Mucosa of descending colon (tissue), 3 donors: ENCODE results near the gene LRRC8E. TPM values are rescaled to one million over a fixed set of nuclear protein-coding genes. Genes with fewer than 3 reads are reported as not detected.

Source experiments
- ATAC-seq: fragments of 200-7000 bp; cut with Tn5 transposase; one replicate; pipeline ENCODE4 v1.9.1; 2020; ENCODE audit warnings: mild to moderate bottlenecking, moderate library complexity
- DNase-seq, 3 donors: peaks; one replicate each; pipeline ENCODE4 v3.0.0-alpha.2; 2020
- H3K36me3 ChIP-seq: fragments of 200-600 bp; one replicate; pipeline ENCODE4 v1.8.0; 2021; ENCODE audit warnings: low read depth, mild to moderate bottlenecking
- H3K4me1 ChIP-seq: fragments of 200-600 bp; one replicate; pipeline ENCODE4 v1.8.0; 2021; ENCODE audit warnings: low read depth, mild to moderate bottlenecking
- H3K4me3 ChIP-seq: fragments of 200-600 bp; one replicate; pipeline ENCODE4 v1.8.0; 2021; ENCODE audit warnings: mild to moderate bottlenecking
- H3K9me3 ChIP-seq: fragments of 200-600 bp; one replicate; pipeline ENCODE4 v1.8.0; 2021; ENCODE audit warnings: mild to moderate bottlenecking
- intact Hi-C, 2 donors: fragments of 100-400 bp; cut with DNase I in 1 of 2; cut with micrococcal nuclease in 1 of 2; formaldehyde crosslinking; loops; one replicate each; pipeline versions ENCODE4 v1.11.0 to v1.11.1; 2022; cut with DNase I, micrococcal nuclease
- total RNA-seq, 3 donors: library from RNA; stranded (reverse); fragmentation: NEBNext Ultra II Directional in 2 of 3; extraction: Animal tissue kit (Norgen Biotek cat#: 25700) in 2 of 3; gene quantifications; one replicate each; pipeline versions ENCODE4 v1.2.1 to v1.2.4, GENCODE V29; 2021 to 2023
- TF ChIP-seq, protein P1 (sequence below): fragments of 200-600 bp; IDR thresholded peaks from one replicate; pipeline ENCODE4 v1.8.0; 2022; ENCODE audit warnings: antibody characterized with exemption, mild to moderate bottlenecking
- donor health status: DM: no; HTN: no; CAD: no; lungs with moderate emphysema.
- donor health status: DM: no; HTN: no; CAD: no.
- donor health status: DM: no; HTN: yes; CAD: no.

LRRC8E gene
- total RNA-seq, 3 donors from 2014 or later = 0.32 to 1.5 (median 1.3) TPM

DNA sequence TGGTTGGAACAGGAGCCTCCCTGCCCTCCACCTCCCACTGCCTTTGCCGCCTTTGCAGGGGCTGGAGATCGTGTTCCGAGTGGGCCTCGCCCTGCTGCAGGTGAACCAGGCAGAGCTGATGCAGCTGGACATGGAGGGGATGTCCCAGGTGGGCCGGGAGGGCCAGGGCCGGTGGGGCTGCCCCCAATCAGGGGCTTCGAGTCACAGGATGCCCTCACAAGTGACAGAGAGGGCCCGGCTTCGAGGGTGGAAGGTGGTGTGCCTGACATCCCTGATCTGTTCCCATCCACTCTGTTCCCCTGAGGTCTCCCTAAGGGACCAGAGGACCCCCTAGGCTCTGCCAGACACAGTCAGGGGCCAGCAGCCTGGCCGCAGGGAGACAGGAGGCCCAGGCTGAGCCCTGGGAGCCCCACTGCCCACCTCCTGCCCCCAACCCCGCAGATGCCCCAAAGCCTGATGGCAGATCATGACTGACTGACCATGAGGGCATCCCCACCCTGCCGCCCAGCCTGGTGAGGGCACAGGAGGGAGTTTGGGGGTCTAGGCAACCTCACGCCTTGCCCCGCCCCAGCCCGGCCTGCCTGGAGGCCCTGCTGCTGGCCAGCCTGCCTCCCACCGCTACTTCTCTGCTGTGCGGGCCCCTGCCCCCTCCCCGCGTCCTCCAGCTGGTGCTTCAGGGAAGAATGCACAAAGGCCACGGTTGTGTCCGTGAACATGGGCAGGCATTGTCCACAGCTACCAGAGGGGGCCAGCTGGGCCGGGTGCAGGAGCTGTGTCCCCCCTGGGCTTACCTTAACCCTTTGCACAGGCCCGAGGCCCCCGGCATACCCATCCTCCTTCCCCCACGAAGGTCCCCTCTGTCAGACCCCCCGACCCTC is 36.4 kb upstream of the LRRC8E start:
- ATAC-seq (no peak), DNase-seq (peak in 1 of 3 donors; percentile 46)
- intact Hi-C loops = loop anchor here in 1 of 2 donors (10.0 kb wide), 1 partner anchor 53 kb away; the partner anchor contains the start of gene MAP2K7
- Histone ChIP-seq H3K9me3 (no peaks in the 10 kb centered on the region), H3K4me1 (peaks cover 11% of the 10 kb centered on the region), H3K36me3 (no peaks in the 10 kb centered on the region), H3K4me3 (no peak overlapping the region)
- TF ChIP-seq, protein P1, sequence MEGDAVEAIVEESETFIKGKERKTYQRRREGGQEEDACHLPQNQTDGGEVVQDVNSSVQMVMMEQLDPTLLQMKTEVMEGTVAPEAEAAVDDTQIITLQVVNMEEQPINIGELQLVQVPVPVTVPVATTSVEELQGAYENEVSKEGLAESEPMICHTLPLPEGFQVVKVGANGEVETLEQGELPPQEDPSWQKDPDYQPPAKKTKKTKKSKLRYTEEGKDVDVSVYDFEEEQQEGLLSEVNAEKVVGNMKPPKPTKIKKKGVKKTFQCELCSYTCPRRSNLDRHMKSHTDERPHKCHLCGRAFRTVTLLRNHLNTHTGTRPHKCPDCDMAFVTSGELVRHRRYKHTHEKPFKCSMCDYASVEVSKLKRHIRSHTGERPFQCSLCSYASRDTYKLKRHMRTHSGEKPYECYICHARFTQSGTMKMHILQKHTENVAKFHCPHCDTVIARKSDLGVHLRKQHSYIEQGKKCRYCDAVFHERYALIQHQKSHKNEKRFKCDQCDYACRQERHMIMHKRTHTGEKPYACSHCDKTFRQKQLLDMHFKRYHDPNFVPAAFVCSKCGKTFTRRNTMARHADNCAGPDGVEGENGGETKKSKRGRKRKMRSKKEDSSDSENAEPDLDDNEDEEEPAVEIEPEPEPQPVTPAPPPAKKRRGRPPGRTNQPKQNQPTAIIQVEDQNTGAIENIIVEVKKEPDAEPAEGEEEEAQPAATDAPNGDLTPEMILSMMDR = no peak

DNA sequence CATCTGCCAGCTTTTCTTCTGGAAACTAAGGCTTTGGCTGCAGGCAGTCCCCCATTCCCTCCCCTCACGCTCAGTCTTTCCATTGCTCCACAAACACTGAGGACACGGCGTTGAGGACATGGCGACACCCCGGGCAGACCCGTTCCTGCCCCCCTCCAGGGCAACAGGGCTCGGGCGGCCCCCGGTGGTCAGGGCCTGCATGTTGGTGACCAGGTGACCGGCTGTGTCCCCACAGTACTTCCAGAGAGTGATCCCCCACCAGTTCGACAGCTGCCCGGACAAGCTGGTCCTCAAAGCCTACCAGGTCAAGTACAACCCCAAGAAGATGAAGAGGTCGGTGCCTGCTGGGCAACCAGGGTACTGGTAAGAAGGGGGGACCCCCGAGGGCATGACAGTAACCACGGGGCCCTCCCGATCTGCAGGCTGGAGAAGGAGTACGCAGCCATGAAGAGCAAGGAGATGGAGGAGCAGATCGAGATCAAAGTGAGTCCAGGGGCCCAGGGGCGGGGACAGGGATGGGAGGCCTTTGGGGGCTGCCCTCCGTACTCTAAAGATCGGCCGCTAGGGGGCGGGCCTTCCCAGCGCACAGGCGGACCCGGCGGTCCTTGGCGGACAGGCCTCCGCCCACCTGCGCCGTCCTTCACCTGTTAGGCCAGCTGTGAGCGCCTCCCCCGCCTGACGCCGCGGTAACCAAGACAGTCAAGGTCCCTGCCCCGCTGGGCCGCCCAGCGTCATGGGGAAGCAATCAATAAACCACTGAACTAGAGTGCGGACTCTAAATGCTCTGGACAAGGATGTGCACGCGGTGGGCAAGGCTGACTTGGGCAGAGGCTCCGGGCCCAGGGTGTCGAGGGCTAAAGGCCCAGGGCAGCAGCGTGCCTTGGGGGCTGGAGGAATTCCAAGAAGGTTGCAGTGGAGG is 35.2 kb upstream of the LRRC8E start:
- intact Hi-C loops = loop anchor here in 1 of 2 donors (10.0 kb wide), 1 partner anchor 52 kb away; the partner anchor contains the start of gene MAP2K7
- Histone ChIP-seq H3K36me3 (no peaks in the 10 kb centered on the region), H3K4me3 (no peak overlapping the region), H3K9me3 (no peaks in the 10 kb centered on the region), H3K4me1 (peaks cover 11% of the 10 kb centered on the region)
- TF ChIP-seq, protein P1 = peak; percentile 58
- ATAC-seq (peak; percentile 94), DNase-seq (peak; percentile 88 to 90 (median 89))

DNA sequence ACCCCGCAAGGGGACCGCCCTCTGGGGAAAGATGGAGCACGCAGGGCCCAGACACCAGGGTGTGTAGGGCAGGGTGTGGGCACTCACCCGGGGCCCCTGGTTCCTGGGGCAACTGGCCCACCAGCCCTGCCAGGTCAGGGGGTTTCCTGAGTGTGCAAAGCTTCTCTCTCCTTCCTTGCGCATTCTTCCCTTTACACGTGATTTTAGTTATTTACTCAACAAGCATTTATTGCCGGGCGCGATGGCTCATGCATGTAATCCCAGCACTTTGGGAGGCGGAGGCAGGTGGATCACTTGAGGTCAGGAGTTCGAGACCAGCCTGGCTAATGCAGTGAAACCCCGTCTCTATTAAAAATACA is 34.6 kb upstream of the LRRC8E start:
- peak; percentile 21 for ATAC-seq
- H3K9me3 ChIP-seq = no peaks in the 10 kb centered on the region
- TF ChIP-seq, protein P1 = no peak
- DNase-seq = peak in 1 of 3 donors; percentile 48
- no peak overlapping the region for H3K4me3 ChIP-seq
- peaks cover 11% of the 10 kb centered on the region for H3K4me1 ChIP-seq
- no peaks in the 10 kb centered on the region for H3K36me3 ChIP-seq
- intact Hi-C loops = loop anchor here in 1 of 2 donors (10.0 kb wide), 1 partner anchor 51 kb away; the partner anchor contains the start of gene MAP2K7

DNA sequence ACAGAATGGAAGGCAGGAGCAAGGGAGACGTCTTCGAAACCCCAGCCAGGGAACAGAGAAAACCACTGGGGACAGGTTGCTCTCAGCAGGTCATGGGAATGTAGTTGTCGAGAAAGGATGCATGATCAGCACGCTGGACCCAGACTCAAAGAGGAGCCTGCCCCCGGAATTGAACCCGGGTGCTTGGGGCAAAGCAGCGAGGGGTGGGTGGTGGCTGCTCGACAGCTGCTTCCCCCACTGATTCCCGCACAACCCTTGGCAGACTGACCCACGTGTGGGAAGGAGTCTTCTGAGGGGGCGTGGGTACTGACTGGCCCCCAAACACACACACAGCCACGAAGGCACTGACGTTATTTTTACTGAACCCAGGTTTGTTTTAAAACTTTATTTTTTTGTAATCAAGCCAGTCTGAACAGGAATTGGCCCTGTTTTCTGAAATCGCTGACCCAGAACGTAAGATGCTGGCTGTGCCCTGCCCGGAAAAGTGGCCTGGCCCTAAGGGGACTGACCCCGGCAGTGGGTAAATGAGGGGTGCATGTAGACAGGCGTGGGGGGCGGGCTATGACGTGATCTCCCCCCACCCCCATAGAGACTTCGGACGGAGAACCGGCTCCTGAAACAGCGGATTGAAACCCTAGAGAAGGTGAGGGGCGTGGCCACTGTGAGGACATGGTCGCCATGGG is 32.7 kb upstream of the LRRC8E start:
- TF ChIP-seq, protein P1 = no peak
- ATAC-seq = no peak
- Histone ChIP-seq H3K9me3 (no peaks in the 10 kb centered on the region), H3K4me3 (no peak overlapping the region), H3K4me1 (peaks cover 11% of the 10 kb centered on the region), H3K36me3 (no peaks in the 10 kb centered on the region)
- no peak for DNase-seq
- intact Hi-C loops = loop anchor here in 1 of 2 donors (10.0 kb wide), 1 partner anchor 49 kb away; the partner anchor contains the start of gene MAP2K7

DNA sequence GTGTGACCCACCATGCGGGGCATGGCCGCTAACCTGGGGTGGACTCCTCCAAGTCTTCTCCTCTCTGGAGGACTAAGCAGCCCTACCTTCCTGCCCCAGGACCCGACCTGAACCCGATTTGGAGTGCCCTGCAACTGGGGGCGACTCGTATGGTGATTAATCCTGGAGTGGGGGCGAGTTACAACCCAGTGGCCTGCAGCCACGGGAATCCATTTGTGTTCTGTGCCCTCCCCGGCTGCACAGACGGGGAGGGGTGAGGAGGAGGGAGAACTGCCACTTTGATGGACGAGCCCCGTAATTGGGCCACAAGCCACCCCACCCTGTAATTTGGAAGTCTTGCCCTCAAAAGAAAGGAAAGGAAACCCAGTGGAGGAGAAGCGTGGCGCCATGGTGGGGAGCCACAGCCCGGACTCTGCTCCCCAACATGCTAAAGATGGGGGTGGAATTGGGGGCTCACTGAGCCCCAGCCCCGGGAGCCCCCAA is 32.2 kb upstream of the LRRC8E start:
- Histone ChIP-seq H3K4me3 (no peak overlapping the region), H3K4me1 (peaks cover 11% of the 10 kb centered on the region), H3K9me3 (no peaks in the 10 kb centered on the region), H3K36me3 (no peaks in the 10 kb centered on the region)
- TF ChIP-seq, protein P1 = no peak
- intact Hi-C loops = loop anchor here in 1 of 2 donors (10.0 kb wide), 1 partner anchor 49 kb away; the partner anchor contains the start of gene MAP2K7
- ATAC-seq = no peak
- DNase-seq = no peak
